T-helper 9 cell (primary cell): ENCODE data around the gene HNRNPM.
A peak's percentile ranks its signal among the peaks of the same experiment; 100 is the strongest.

ENCODE experiments used
- DNase-seq: peaks from one replicate; pipeline ENCODE4 v3.0.0-alpha.2; 2020

Gene HNRNPM

DNA sequence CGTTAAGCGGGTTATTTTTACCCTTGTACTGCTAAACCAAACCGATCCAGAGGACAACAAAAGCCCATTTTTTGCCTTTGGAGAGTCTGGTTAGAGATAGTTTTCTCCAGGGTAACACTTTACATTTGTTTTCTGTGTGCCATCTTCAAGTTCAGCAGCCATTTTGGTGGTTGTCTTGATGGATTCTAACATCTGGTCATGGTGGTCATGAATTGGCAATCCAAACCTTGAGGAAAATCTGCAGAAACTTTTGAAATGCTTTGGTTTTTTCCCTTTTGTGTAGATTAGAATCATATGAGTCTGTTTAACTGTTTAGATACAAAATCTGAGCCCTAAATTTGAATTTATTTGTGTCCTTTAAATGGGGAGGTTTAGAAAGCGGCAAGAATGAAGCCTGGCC is 16.6 kb downstream of the HNRNPM start:
- no peak for DNase-seq

DNA sequence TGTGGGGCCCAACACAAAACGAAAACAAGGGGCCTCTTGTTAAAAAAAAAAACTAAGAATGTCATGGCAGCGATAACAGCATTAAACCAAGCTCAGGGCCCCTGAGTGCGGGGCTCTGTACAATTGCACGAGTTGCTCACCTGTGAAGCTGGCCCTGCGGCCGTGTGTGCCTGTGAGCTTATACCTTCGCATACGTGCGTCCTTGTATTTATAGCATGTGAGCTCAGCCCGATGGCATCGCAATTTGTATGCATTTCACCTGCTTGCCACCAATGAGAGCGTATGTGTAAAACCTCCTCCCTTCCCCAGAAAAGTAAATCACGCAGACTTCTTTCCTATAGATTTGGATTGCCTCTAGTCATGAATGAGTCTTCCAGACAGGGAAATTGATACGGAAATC is 17.1 kb downstream of the HNRNPM start:
- no peak for DNase-seq

DNA sequence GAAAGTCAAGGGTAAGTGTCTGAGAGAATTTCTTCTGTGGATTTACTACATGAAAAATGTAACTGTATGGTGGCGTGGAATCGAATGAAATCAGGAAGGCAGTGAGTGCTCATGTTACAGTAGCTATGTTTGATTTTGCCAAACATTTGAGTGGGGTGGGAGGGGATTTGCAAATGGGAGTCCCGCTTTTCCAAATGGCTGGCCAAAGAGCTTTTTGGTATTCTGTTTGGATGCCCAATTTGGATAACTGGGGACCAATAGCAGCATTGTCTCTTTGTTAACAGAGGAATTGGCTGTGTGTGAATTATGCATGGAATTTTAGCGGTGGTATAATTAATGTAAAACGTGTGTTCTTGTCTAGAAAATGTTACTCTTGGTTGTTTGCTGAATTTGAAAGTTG is 17.8 kb downstream of the HNRNPM start:
- no peak for DNase-seq

DNA sequence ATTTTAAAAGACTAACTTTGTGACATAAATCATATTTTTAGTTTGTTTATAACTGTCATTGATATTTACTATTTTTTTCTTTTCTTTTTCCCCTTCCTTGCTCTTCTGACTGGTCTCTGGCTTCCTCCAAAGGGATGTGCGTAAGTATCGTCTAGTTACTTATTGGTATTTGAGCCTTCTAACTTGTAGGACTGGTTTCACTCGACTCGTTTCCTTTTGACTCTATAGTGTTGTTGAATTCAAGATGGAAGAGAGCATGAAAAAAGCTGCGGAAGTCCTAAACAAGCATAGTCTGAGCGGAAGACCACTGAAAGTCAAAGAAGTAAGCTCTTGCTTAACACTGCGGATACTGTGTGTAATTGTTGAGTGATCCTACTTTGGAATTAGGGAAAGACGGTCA is 18.6 kb downstream of the HNRNPM start:
- no peak for DNase-seq

DNA sequence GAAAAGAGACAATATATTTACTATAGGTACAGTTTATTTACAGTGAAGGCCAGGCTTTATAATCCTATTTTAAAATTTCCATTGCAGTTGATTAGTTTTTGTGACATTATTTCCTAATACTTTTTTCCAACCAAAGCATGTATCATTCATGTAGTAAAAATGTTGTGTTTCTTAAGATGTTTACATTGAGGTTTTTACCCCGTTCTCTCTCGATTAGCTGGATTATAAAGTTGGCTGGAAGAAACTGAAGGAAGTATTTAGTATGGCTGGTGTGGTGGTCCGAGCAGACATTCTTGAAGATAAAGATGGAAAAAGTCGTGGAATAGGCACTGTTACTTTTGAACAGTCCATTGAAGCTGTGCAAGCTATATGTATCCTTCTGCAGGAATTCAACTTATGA is 21.2 kb downstream of the HNRNPM start:
- no peak for DNase-seq

DNA sequence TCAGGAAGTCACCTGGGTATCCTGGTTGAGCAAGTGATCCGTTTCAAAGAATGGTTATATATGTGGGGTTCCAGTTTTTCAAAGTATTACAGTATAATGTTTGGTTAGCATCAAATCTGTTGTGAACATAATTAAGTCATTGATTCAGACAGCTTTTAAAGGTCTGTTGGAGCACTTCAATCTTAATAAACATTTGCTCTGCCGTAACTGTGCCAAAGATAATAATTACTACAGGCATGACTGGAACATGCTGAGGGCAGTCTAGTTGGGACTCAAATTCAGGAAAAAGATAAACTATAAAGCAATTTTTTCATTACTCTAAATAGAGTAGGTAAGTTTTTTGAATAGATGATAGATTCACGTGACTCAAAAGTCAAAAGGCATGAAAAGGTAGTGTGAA is 23.3 kb downstream of the HNRNPM start:
- no peak for DNase-seq

DNA sequence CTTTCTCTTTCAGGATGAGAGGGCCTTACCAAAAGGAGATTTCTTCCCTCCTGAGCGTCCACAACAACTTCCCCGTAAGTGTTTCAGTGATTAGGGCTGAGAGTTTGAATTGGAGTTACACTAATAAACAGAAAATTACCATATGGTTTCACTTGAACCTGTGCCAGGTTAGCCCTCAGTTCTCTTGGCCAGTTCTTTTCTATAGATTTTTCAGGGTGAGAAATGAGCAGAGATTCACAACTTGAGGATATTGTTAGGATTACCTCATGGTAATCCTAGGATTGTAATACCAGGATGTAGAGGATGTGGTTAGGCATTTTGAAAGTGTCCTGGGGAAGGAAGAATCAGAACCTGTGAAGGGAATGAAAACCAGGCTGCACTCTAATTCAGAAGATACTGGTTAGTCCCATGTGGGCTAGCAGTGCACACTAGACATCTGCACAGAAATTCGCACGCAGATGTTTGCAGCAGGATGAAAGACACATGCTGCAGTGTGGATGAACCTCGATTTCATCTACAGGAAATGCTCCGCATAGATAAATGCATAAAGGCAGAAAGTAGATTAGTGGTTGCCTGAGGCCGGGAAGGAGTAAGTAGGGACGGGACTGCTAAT is 24.1 kb downstream of the HNRNPM start:
- DNase-seq = no peak

DNA sequence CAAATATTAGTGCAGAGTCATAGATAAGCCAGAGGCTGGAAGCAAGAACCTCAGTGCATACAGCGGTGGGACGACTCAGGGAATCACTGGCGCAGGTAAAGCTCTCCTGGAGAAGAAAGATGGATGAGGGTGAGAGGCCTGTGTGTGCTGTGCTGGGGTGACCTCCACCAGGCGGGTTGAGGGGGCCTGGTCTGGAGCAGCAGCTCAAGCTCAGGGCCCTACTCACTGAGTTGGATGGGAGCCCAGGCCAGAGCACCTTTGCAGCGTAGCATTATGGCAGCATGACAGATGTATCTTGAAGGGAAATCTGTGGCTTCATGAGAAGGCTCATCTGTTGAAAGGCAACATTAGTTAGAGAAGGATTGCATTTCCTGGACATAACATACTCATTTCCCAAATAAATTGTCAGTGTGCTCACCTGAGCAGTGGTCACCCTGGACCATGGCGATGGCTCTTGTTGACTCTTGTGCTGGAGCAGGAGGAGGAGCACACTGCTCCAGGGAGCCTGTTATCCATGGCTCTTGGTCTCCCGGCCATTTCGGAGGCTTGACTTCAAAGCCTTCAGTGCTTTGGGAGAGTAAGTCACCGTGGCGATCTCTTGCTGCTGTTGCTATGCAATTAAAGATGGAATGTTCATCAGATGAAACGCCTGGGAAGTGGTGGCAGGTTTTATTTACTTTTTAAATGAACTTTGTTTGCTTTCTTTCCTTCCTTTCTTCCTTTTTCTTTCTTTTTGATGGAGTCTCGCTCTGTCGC is 25.0 kb downstream of the HNRNPM start:
- no peak for DNase-seq

DNA sequence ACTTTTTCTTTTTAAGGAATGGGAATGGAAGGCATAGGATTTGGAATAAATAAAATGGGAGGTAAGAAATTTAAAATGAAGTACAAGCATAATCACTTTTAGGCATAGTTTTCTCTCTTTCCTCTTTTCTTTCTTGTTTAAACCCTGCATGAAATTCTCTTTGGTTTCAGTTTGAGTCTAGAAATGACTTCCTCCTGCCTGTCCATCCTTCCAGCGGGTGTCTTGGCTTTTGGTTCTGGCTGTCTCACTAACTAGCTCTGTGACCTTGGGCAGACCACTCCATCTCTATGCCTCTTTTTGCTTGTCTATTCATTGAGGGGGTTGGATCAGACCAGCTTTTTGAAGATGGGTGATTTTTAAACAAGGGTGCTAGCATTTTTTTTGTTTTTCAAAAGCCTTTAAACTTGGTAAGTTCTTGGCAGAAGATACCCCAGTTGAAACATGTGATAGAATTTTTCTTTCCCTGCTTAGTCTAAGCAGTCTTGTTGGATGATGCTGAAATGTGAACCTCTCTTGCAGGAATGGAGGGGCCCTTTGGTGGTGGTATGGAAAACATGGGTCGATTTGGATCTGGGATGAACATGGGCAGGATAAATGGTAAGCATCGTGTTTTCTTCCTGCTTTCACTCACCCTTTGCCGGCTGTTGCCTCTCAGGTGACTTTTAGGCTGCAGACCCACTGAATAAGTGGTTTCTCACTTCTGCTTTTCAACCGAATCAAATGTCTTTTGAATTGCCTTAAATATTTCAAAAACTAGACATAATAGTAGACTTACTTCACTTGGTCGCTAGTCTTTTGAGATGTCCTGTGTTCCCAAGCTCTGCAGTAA is 29.1 kb downstream of the HNRNPM start:
- no peak for DNase-seq

DNA sequence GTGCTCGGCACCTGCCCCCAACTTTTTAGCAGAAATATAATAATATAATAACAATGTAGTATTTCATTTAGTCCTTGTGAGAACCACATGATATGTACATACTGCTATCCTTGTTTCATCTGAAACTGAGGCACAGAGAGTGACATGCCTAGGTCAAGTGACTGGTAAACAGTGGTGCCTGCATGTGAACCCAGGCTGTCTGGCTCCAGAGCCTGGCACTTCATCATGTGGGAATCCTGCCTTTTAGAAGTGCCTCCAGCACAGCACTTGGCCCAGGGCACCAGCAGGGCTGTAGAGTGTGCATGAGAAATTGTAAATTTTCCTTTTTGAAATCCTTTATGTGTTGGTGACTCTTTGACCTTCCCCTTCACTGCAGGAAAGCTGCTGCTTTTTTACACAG is 30.2 kb downstream of the HNRNPM start:
- no peak for DNase-seq

DNA sequence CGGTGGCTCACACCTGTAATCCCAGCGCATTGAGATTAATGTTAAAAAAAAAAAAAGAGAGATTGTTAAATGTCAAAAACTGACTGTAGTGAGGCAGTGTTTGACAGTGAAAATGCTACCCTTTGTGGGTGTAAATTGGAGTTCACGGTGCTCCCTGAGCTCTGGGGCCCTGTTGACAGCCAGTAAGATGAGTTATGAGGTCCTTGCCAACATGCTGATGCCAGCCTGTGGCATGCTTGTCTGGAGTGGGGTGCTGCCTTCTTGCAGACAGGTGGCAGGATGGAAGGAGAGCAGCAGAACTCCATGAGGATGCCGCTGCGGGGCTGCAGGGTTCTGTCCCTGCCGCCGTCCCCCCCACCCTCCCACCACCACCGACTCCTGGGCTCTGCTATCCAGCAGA is 31.7 kb downstream of the HNRNPM start:
- DNase-seq = no peak

DNA sequence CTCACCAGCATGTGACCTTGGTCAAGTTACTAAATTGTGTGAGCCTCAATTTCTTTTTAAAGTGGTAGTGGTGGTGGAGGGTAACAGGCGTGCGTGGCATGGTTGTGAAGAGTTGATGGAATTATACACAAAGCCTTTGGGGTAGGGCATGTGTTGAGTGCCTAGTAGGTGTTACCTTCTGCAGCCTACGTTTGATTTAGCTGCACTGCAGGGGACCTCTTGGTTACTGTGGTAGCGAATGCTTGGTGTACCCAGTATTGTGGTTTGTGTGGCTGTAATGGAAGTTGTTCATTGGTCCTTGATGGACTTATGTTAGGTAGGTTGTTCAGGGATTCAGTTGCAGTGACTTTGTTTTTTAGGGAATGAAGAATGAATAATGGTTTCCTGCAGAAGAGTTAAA is 33.1 kb downstream of the HNRNPM start:
- DNase-seq = no peak

DNA sequence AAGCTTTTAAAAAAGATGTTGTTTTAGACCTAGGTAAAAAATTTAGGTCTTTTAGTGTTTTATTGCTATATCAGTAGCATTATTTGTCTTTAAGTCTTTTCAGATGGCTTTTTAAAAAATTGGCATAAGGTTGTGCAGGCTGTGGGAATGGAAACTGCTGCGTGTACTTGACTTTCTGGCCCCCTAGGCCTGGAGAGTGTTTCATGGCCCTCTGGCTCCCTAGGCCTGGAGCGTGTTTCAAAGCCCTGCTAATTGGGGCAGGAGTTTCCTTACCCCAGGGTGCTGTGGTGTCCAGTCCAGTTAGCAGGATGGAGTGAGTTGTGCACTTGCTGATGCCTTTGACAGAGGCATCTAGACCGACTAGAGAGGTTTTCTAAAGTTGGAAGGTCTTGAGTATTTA is 33.8 kb downstream of the HNRNPM start:
- DNase-seq = no peak

DNA sequence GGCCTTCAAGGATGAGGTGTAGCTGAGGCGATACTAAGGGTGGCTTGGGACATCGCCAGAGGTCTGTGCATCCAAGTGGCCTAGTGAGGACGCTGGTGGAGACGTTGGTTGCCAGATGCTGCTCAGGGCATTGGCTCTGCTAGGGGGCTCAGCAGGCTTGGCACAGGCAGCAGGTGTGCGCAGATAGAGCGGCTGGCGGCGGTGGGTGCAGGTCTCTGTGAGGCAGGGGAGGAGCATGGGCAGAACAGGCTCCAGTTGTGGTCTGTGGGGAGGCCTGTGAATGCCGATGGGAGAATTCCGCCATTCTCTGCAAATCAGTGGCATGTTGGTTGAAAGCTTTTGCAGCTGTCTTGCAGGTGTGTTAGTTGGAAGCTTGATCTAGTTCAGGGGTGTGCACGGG is 36.4 kb downstream of the HNRNPM start:
- DNase-seq = no peak

DNA sequence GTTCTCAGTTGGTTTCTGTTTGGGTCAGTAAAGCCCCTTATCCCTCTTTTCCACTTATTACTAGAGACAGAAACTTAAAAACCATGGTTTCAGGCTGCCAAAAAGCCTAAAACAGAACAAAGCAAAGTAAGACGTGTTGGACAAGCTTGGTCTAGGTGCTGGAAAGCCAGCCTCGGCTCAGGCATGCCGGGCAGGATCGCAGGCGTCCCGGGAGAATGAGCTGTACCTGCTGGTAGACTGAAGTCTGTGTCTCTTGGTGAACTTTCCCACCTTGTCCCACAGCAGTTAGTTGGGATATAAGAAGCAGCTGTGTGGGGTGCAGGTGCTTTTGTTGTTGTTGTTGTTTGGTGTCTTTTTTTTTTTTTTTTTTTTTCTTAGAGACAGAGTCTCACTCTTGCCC is 36.8 kb downstream of the HNRNPM start:
- no peak for DNase-seq

DNA sequence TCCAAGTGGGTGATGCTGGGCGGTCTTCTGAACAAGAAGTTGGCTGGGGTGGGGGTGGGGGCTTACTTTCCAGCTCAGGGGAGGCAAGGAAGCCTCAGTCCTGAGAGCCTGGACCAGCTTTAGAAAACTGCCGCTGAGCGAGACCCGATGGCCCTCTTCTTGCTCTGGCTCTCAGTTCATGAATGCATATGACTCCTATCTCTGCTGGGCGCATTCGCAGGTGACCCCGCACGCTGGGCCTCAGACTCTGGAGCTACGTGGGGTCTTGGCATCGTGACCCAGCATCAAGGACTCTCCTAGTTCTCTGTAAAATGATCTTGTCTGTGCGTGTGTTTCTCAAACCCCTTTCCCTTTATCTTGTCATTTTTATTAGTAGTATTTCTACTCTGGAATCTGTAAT is 37.9 kb downstream of the HNRNPM start:
- DNase-seq = no peak

DNA sequence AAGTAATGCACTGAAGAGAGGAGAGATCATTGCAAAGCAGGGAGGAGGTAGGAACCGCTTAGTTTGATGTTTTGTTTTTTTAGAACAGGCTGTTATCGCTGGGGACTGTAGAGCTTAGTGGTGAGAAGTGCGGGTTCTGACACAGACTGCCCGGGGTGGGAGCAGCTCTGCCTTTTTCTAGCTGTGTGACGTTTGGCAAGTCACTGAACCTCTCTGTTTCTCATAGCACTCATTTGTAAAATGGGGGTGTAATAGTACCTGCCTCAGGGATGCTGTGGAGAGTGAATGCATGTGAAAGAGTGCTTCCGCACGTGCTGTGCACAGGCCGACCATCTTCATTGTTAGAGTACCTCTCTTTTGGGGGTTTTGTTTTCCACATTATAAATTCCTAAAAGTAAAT is 38.4 kb downstream of the HNRNPM start:
- DNase-seq = no peak

DNA sequence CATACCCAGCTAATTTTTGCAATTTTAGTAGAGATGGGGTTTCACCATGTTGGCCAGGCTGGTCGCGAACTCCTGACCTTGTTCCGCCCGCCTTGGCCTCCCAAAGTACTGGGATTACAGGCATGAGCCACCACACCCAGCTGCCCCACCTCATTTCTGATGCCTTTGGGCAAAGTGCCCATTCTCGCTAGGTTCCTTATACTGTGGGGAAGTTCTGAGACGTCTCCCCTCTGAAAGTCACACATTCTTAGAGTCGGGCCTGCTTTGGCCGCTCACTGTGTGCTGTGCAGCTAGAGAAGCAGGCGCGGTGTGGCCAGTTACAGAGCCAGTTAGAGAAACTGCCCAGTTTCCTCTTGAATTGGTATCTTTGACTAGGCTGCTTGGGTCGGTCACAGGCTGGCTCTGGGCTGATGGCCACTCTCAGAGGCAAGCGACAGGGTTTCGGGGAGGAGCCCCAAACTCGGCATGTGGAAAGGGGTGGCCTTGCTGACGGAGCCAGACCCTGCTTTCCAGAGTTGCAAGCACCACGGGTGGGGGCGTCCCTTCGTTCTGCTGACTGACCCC is 39.6 kb downstream of the HNRNPM start:
- DNase-seq = no peak

DNA sequence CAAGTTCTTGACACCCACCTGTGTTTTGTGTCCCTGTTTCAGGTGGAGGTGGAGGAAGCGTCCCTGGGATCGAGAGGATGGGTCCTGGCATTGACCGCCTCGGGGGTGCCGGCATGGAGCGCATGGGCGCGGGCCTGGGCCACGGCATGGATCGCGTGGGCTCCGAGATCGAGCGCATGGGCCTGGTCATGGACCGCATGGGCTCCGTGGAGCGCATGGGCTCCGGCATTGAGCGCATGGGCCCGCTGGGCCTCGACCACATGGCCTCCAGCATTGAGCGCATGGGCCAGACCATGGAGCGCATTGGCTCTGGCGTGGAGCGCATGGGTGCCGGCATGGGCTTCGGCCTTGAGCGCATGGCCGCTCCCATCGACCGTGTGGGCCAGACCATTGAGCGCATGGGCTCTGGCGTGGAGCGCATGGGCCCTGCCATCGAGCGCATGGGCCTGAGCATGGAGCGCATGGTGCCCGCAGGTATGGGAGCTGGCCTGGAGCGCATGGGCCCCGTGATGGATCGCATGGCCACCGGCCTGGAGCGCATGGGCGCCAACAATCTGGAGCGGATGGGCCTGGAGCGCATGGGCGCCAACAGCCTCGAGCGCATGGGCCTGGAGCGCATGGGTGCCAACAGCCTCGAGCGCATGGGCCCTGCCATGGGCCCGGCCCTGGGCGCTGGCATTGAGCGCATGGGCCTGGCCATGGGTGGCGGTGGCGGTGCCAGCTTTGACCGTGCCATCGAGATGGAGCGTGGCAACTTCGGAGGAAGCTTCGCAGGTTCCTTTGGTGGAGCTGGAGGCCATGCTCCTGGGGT is 41.0 kb downstream of the HNRNPM start:
- no peak for DNase-seq

DNA sequence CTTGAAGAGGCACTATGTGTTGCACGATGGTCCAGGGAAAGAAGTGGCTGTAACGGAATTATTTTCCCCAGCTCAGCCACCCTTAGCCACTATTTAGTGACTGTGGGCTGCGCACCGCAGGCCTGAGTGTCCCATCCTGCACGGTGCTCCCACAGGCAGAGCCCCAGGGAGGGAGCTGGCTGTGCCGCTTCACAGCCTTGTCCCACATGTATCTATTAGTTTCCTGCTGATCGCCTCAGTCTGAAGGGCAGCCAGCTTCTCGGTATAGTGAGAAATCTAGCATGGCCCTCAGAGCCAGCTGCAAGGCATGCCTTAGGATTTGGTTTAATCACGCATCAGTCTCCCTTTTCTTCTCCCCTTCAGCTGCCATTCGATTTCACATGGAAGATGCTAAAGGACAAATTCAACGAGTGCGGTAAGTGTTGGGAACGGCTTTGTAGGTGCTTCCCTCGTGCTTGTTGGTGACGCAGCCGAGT is 41.9 kb downstream of the HNRNPM start:
- DNase-seq = no peak

DNA sequence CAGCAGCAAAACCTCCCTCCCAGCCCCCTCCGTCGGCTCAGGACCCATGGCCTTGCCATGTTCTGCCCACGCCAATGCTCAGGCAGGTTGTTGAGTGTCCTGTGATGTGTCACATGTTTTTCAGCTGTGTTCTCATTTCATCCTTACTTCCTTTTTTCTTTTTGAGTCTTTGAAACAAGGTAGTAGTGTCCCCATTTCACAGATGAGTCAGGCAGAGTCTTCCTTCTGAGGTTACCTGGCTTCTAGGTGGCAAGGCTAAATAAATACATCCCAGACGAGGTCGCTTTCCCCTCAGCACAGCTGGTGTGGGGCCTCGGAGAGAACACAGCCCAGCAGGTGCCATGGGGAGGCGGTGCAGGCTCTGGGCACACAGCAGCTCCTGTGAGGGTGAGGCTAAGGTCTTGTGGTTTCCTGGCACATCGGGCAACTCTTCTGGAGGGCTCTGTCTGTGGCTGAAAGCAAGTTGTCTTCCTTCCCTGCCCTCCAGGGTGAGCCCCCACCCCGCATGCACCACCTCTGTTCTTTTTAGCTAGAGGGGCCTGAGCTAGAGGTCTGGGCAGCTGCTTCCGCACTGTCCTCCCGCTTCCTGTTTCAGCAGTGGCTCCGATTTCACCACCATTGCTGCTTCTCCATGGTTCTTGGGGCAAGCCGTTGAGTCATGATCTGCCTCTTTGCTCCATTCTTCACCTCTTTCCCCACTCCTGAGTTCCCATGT is 42.5 kb downstream of the HNRNPM start:
- DNase-seq = peak; percentile 31

DNA sequence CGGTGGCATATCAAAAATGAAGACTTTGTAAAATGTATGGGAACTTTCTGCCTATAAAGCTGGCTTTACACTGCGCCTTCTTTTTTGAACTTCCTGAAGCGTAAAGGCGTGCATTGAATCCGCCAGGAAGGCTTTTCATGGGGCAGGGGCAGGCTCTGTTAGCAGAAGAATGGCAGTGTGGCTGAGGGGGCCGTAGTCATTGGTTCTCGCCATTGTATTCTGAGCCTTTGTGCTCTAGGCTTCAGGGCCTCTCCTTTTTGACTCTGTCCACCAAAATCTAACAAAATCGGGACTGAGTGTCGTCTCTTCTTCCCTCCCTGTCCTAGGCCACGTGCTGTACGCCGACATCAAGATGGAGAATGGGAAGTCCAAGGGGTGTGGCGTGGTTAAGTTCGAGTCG is 43.6 kb downstream of the HNRNPM start:
- no peak for DNase-seq
